PFSK-1 (cell line): ENCODE data around the gene NAT8L.

Source experiments
- FOXP2 ChIP-seq: optimal IDR thresholded peaks from 2 replicates; pipeline ENCODE3; 2011; ENCODE audit warnings: borderline replicate concordance, control low read depth, inconsistent platforms; ENCODE audit not compliant: insufficient read depth; ENCODE audit errors: extremely low read length, extremely low read depth
- POLR2AphosphoS5 ChIP-seq: IDR thresholded peaks from 2 replicates; pipeline ENCODE4 v1.6.1; 2012; ENCODE audit warnings: low read depth, mild to moderate bottlenecking, control low read depth, low read length, moderate library complexity
- SIN3A ChIP-seq: IDR thresholded peaks from 2 replicates; pipeline ENCODE4 v1.6.1; 2012; ENCODE audit warnings: mild to moderate bottlenecking, low read length, moderate library complexity, borderline replicate concordance; ENCODE audit not compliant: insufficient read depth
- TAF1 ChIP-seq: IDR thresholded peaks from 2 replicates; pipeline ENCODE4 v1.6.1; 2012; ENCODE audit warnings: low read length, control low read depth, borderline replicate concordance; ENCODE audit not compliant: insufficient read depth
- TF ChIP-seq, protein P1 (sequence below), 2 experiments: IDR thresholded peaks; 2 replicates each; pipeline versions ENCODE4 v1.6.1 to v1.8.0; 2011 to 2012; ENCODE audit warnings: low read depth in 2 of 2, low read length in 2 of 2, control low read depth in 1 of 2, inconsistent platforms in 1 of 2, mild to moderate bottlenecking in 1 of 2, moderate library complexity in 1 of 2; ENCODE audit not compliant: insufficient read depth in 1 of 2

Gene NAT8L

DNA sequence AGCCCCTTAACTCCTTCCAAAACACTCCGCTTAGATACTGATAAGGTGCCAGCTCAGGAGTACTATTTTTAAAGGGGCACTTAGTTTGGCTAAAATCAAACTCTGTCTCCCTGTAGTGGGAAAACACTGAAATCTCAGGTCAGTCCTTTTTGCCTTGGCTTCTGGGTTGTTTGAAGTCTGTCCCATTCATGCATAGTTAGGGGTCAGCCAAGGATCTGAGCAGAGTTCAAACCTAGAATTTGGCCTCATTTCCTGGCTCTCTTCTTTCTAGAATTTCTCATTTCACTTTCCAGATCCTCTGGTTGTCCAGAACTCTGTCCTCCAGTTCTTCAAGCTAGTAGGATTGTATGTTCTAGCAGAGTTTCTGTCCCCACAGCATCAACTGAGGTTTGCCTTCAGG lies 31.5 kb downstream of the NAT8L start:
- TF ChIP-seq POLR2AphosphoS5 (no peak), FOXP2 (no peak), TAF1 (no peak), SIN3A (no peak)
- TF ChIP-seq, protein P1, sequence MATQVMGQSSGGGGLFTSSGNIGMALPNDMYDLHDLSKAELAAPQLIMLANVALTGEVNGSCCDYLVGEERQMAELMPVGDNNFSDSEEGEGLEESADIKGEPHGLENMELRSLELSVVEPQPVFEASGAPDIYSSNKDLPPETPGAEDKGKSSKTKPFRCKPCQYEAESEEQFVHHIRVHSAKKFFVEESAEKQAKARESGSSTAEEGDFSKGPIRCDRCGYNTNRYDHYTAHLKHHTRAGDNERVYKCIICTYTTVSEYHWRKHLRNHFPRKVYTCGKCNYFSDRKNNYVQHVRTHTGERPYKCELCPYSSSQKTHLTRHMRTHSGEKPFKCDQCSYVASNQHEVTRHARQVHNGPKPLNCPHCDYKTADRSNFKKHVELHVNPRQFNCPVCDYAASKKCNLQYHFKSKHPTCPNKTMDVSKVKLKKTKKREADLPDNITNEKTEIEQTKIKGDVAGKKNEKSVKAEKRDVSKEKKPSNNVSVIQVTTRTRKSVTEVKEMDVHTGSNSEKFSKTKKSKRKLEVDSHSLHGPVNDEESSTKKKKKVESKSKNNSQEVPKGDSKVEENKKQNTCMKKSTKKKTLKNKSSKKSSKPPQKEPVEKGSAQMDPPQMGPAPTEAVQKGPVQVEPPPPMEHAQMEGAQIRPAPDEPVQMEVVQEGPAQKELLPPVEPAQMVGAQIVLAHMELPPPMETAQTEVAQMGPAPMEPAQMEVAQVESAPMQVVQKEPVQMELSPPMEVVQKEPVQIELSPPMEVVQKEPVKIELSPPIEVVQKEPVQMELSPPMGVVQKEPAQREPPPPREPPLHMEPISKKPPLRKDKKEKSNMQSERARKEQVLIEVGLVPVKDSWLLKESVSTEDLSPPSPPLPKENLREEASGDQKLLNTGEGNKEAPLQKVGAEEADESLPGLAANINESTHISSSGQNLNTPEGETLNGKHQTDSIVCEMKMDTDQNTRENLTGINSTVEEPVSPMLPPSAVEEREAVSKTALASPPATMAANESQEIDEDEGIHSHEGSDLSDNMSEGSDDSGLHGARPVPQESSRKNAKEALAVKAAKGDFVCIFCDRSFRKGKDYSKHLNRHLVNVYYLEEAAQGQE (IDR thresholded peaks at IDR 0.05; ENCODE audit: insufficient read depth in 1 of 2, low read depth in 2 of 2, low read length in 2 of 2), result no peak

DNA sequence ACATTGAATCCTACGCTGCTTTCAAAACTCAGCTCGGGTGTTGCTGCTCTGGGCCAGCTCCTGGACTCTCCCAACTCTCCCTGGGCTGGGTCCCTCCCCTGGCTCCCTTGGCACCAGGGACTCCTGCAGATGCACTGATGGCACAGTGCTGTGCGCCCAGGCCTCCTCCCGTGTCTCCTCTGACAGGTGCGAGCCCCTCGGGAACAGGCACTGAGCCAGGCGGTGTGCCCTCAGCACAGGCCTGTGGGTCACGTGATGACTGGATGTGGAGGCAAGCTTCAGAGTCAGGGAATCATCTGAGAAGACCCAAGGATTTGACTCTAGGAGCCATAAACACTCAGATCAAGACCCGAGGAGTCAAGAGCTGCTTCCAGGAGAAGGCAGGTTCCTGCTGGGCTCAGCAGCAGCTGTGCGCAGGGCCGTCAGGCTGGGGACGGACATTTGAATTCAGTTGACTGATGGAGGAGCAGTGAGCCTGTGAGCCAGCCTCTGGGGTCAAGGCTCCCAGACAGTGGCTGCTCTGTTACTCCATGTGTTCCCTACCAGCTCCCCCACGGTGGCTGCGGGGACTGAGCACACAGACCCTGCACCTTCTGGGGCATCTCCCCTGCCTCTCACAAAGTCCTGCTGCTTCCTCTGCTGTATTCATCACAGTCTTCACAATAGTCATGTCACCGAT lies 33.0 kb downstream of the NAT8L start:
- TF ChIP-seq FOXP2, result no peak
- TF ChIP-seq TAF1, result no peak
- TF ChIP-seq, protein P1 (IDR thresholded peaks at IDR 0.05; ENCODE audit: insufficient read depth in 1 of 2, low read depth in 2 of 2, low read length in 2 of 2), result no peak
- TF ChIP-seq POLR2AphosphoS5, result no peak
- TF ChIP-seq SIN3A, result no peak

DNA sequence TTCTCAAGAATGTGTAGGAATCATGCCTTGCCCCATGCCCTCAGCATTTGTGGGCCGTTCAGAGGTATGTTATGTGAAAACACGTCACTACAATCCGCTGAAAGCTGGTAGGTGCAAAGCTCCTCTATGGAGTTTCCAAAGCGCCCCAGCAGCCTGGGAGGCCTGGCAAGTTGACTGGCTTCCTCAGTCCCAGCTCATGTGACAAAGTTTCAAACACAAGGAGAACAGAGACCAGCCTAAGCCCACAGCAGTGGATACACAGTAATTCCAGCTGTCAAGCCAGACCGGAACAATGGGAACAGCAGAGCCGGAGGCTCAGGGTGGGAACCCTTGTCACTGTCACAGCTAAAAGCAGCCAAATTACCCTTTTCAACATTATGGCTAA lies 33.5 kb downstream of the NAT8L start:
- TF ChIP-seq SIN3A (no peak), TAF1 (no peak), FOXP2 (no peak), POLR2AphosphoS5 (no peak)
- TF ChIP-seq, protein P1 (IDR thresholded peaks at IDR 0.05; ENCODE audit: insufficient read depth in 1 of 2, low read depth in 2 of 2, low read length in 2 of 2), result no peak

DNA sequence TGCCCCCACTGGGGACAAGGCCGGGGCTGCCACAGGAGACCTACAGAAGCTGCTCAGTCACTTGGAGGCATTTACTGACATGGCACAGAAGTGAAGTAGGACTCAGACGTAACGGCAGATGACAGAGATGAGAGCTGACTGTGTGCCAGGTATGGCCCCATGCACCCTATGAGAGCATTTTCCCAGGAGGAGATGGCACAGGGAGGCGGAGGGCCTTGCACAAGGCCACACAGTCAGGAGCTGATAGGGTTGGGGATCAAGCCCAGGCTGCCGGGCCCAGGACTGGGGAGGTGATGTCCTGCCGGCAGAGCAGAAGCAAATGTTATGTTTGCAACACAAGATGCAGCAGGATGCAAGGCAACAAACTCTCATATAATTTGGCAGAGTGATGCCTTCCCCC lies 34.1 kb downstream of the NAT8L start:
- no peak for TF ChIP-seq TAF1
- no peak for TF ChIP-seq POLR2AphosphoS5
- TF ChIP-seq SIN3A, result no peak
- TF ChIP-seq, protein P1 (IDR thresholded peaks at IDR 0.05; ENCODE audit: insufficient read depth in 1 of 2, low read depth in 2 of 2, low read length in 2 of 2), result no peak
- no peak for TF ChIP-seq FOXP2
